HepG2 (cell line): ENCODE results near the gene ANAPC16. TPM values are rescaled to one million over a fixed set of nuclear protein-coding genes. Genes with fewer than 3 reads are reported as not detected.

ENCODE experiments used
- ARNTL ChIP-seq: sonication (generic); formaldehyde crosslinking; IDR thresholded peaks from 2 replicates; pipeline ENCODE4 v1.4.0; 2020; ENCODE audit warnings: mild to moderate bottlenecking, missing genetic modification reagents
- ELF1 ChIP-seq: sonication (generic); formaldehyde crosslinking; IDR thresholded peaks from 2 replicates; pipeline ENCODE4 v1.4.0; 2020; ENCODE audit warnings: missing genetic modification reagents
- HES4 ChIP-seq: sonication (generic); formaldehyde crosslinking; IDR thresholded peaks from 2 replicates; pipeline ENCODE4 v1.9.0; 2021; ENCODE audit warnings: mild to moderate bottlenecking, missing genetic modification reagents, borderline replicate concordance
- HIVEP1 ChIP-seq: sonication (generic); formaldehyde crosslinking; IDR thresholded peaks from 2 replicates; pipeline ENCODE4 v1.4.0; 2020; ENCODE audit warnings: mild to moderate bottlenecking, missing genetic modification reagents
- MLX ChIP-seq: IDR thresholded peaks from 2 replicates; pipeline ENCODE4 v1.6.1; 2016
- NFYB ChIP-seq: sonication (generic); formaldehyde crosslinking; IDR thresholded peaks from 2 replicates; pipeline ENCODE4 v1.4.0; 2020; ENCODE audit warnings: missing genetic modification reagents
- POLR2G ChIP-seq: fragments of 200-400 bp; formaldehyde crosslinking; IDR thresholded peaks from 2 replicates; pipeline ENCODE4 v1.6.1; 2018; ENCODE audit warnings: mild to moderate bottlenecking, low read depth, low read length, moderate library complexity
- PPARG ChIP-seq: conservative IDR thresholded peaks from 2 replicates; pipeline ENCODE4 v1.6.1; 2016; ENCODE audit warnings: missing biosample characterization, missing genetic modification reagents
- RXRA ChIP-seq: sonication (generic); formaldehyde crosslinking; IDR thresholded peaks from 2 replicates; pipeline ENCODE4 v1.5.1; 2020; ENCODE audit warnings: missing genetic modification reagents
- SIX4 ChIP-seq: sonication (generic); formaldehyde crosslinking; IDR thresholded peaks from 2 replicates; pipeline ENCODE4 v1.4.0; 2020; ENCODE audit warnings: missing genetic modification reagents
- SKI ChIP-seq: fragments of 450-650 bp; IDR thresholded peaks from one replicate; pipeline ENCODE4 v1.6.1; 2018; ENCODE audit warnings: mild to moderate bottlenecking; ENCODE audit not compliant: partially characterized antibody
- SPEN ChIP-seq: sonication (generic); formaldehyde crosslinking; IDR thresholded peaks from 2 replicates; pipeline ENCODE4 v1.5.1; 2020; ENCODE audit warnings: low read depth, mild to moderate bottlenecking, missing genetic modification reagents
- TEAD3 ChIP-seq: optimal IDR thresholded peaks from 2 replicates; pipeline ENCODE3; 2016; ENCODE audit warnings: borderline replicate concordance
- ZBTB7A ChIP-seq: sonication (generic); formaldehyde crosslinking; IDR thresholded peaks from 2 replicates; pipeline ENCODE4 v1.8.0; 2022; ENCODE audit warnings: mild to moderate bottlenecking, missing genetic modification reagents
- ZNF713 ChIP-seq: sonication (generic); formaldehyde crosslinking; IDR thresholded peaks from 2 replicates; pipeline ENCODE4 v1.4.0; 2020; ENCODE audit warnings: mild to moderate bottlenecking, missing genetic modification reagents
- ZNF720 ChIP-seq: sonication (generic); formaldehyde crosslinking; IDR thresholded peaks from 2 replicates; pipeline ENCODE4 v1.4.0; 2020; ENCODE audit warnings: missing genetic modification reagents
- ZNF83 ChIP-seq: sonication (generic); formaldehyde crosslinking; IDR thresholded peaks from 2 replicates; pipeline ENCODE4 v1.4.0; 2020; ENCODE audit warnings: missing genetic modification reagents, mild to moderate bottlenecking, borderline replicate concordance
- polyA plus RNA-seq, 8 experiments: library from polyadenylated mRNA; depleted of rRNA in 3 of 8; stranded (reverse) in 7 of 8; unstranded in 1 of 8; fragments of >200 nt; fragmentation: Illumina TruSeq in 4 of 8; extraction: Trizol in 4 of 8; gene quantifications; 2 replicates each; pipeline versions ENCODE4 v1.2.1 to v1.2.3, GENCODE V29; 2011 to 2016; ENCODE audit warnings: low read depth in 4 of 8, missing spikeins in 1 of 8, mixed read lengths in 1 of 8; ENCODE audit not compliant: insufficient read depth in 1 of 8
- total RNA-seq, 5 experiments: library from RNA; depleted of rRNA; stranded (reverse); fragments of >200 nt; fragmentation: Illumina TruSeq; extraction: Trizol; gene quantifications; 2 replicates each; pipeline ENCODE4 v1.2.3, GENCODE V29; 2016; ENCODE audit warnings: low read depth in 1 of 5
- TF ChIP-seq, protein P1 (sequence below): sonication (generic); formaldehyde crosslinking; IDR thresholded peaks from 2 replicates; pipeline ENCODE4 v1.4.0; 2020; ENCODE audit warnings: missing genetic modification reagents
- TF ChIP-seq, protein P2 (sequence below): IDR thresholded peaks from 2 replicates; pipeline ENCODE4 v1.6.1; 2018; ENCODE audit warnings: missing genetic modification reagents, mild to moderate bottlenecking, missing compliant biosample characterization
- TF ChIP-seq, protein P3 (sequence below): sonication (generic); formaldehyde crosslinking; IDR thresholded peaks from 2 replicates; pipeline ENCODE4 v1.4.0; 2020; ENCODE audit warnings: missing genetic modification reagents
- TF ChIP-seq, protein P4 (sequence below): sonication (generic); formaldehyde crosslinking; conservative IDR thresholded peaks from 2 replicates; pipeline ENCODE4 v1.4.0; 2020; ENCODE audit warnings: missing genetic modification reagents

Gene ANAPC16
- total and polyA plus RNA-seq, 2 of the 13 experiments (the other 11 are each of a cell fraction or from before 2014, with no cell fraction given), result 74.8 to 89.4 TPM

- TF ChIP-seq, protein P1, sequence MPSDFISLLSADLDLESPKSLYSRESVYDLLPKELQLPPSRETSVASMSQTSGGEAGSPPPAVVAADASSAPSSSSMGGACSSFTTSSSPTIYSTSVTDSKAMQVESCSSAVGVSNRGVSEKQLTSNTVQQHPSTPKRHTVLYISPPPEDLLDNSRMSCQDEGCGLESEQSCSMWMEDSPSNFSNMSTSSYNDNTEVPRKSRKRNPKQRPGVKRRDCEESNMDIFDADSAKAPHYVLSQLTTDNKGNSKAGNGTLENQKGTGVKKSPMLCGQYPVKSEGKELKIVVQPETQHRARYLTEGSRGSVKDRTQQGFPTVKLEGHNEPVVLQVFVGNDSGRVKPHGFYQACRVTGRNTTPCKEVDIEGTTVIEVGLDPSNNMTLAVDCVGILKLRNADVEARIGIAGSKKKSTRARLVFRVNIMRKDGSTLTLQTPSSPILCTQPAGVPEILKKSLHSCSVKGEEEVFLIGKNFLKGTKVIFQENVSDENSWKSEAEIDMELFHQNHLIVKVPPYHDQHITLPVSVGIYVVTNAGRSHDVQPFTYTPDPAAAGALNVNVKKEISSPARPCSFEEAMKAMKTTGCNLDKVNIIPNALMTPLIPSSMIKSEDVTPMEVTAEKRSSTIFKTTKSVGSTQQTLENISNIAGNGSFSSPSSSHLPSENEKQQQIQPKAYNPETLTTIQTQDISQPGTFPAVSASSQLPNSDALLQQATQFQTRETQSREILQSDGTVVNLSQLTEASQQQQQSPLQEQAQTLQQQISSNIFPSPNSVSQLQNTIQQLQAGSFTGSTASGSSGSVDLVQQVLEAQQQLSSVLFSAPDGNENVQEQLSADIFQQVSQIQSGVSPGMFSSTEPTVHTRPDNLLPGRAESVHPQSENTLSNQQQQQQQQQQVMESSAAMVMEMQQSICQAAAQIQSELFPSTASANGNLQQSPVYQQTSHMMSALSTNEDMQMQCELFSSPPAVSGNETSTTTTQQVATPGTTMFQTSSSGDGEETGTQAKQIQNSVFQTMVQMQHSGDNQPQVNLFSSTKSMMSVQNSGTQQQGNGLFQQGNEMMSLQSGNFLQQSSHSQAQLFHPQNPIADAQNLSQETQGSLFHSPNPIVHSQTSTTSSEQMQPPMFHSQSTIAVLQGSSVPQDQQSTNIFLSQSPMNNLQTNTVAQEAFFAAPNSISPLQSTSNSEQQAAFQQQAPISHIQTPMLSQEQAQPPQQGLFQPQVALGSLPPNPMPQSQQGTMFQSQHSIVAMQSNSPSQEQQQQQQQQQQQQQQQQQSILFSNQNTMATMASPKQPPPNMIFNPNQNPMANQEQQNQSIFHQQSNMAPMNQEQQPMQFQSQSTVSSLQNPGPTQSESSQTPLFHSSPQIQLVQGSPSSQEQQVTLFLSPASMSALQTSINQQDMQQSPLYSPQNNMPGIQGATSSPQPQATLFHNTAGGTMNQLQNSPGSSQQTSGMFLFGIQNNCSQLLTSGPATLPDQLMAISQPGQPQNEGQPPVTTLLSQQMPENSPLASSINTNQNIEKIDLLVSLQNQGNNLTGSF, result 0 out of 2 replicates have a peak, but pooled peaks have one; percentile 38
- TF ChIP-seq ZBTB7A (CRISPR knock-in tag) (peak; percentile 100), RXRA (CRISPR knock-in tag) (peak; percentile 26), ZNF720 (CRISPR knock-in tag) (no peak), ELF1 (CRISPR knock-in tag) (peak; percentile 0; the same call in 1 of the 2 replicates), NFYB (CRISPR knock-in tag) (no peak), TEAD3 (no peak), MLX (no peak), HIVEP1 (CRISPR knock-in tag) (0 out of 2 replicates have a peak, but pooled peaks have one; percentile 12), ZNF83 (CRISPR knock-in tag) (peak; percentile 23; the same call in 1 of the 2 replicates), POLR2G (peak; percentile 79), SIX4 (CRISPR knock-in tag) (no peak), ZNF713 (0 out of 2 replicates have a peak, but pooled peaks have one; percentile 27), SKI (no peak), SPEN (CRISPR knock-in tag) (peak; percentile 25), ARNTL (no peak), HES4 (CRISPR knock-in tag) (peak; percentile 23; the same call in 1 of the 2 replicates), PPARG (CRISPR knock-in tag) (peak; percentile 90)
- TF ChIP-seq, protein P2, sequence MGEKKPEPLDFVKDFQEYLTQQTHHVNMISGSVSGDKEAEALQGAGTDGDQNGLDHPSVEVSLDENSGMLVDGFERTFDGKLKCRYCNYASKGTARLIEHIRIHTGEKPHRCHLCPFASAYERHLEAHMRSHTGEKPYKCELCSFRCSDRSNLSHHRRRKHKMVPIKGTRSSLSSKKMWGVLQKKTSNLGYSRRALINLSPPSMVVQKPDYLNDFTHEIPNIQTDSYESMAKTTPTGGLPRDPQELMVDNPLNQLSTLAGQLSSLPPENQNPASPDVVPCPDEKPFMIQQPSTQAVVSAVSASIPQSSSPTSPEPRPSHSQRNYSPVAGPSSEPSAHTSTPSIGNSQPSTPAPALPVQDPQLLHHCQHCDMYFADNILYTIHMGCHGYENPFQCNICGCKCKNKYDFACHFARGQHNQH (CRISPR knock-in tag), result peak; percentile 64; the same call in 1 of the 2 replicates
- TF ChIP-seq, protein P3, sequence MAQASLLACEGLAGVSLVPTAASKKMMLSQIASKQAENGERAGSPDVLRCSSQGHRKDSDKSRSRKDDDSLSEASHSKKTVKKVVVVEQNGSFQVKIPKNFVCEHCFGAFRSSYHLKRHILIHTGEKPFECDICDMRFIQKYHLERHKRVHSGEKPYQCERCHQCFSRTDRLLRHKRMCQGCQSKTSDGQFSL (CRISPR knock-in tag), result peak; percentile 91
- TF ChIP-seq, protein P4, sequence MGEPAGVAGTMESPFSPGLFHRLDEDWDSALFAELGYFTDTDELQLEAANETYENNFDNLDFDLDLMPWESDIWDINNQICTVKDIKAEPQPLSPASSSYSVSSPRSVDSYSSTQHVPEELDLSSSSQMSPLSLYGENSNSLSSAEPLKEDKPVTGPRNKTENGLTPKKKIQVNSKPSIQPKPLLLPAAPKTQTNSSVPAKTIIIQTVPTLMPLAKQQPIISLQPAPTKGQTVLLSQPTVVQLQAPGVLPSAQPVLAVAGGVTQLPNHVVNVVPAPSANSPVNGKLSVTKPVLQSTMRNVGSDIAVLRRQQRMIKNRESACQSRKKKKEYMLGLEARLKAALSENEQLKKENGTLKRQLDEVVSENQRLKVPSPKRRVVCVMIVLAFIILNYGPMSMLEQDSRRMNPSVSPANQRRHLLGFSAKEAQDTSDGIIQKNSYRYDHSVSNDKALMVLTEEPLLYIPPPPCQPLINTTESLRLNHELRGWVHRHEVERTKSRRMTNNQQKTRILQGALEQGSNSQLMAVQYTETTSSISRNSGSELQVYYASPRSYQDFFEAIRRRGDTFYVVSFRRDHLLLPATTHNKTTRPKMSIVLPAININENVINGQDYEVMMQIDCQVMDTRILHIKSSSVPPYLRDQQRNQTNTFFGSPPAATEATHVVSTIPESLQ, result 0 out of 2 replicates have a peak, but pooled peaks have one; percentile 24
Observed at GRCh38 chr10:72260976-72261783, 45.4 kb downstream of the ANAPC16 start (continued).
